ENCODE results near the gene DCTN3.

DCTN3 gene

GRCh38 chr9:34570809-34571480 lies 49.4 kb downstream of the DCTN3 start:
- TF ChIP-seq NFIC (IDR thresholded peaks at IDR 0.05) (no peak), TAF1 (IDR thresholded peaks at IDR 0.05; ENCODE audit: low read depth) (no peak), TEAD4 (IDR thresholded peaks at IDR 0.05) (no peak), EGR1 (IDR thresholded peaks at IDR 0.05) (no peak), EP300 (IDR thresholded peaks at IDR 0.05; ENCODE audit: borderline replicate concordance) (no peak), REST (IDR thresholded peaks at IDR 0.05; ENCODE audit: low read depth) (no peak), CEBPB (IDR thresholded peaks at IDR 0.05) (no peak), FOXM1 (IDR thresholded peaks at IDR 0.05; ENCODE audit: borderline replicate concordance, low read depth) (no peak), TCF12 (IDR thresholded peaks at IDR 0.05; ENCODE audit: low read depth) (no peak), USF1 (IDR thresholded peaks at IDR 0.05) (no peak), RAD21 (IDR thresholded peaks at IDR 0.05; ENCODE audit: low read depth) (no peak), ZBTB7A (IDR thresholded peaks at IDR 0.05; ENCODE audit: low read depth) (no peak), CREB1 (IDR thresholded peaks at IDR 0.05; ENCODE audit: low read depth) (no peak), YY1 (IDR thresholded peaks at IDR 0.05; ENCODE audit: low read depth) (no peak)
- TF ChIP-seq, protein P1, sequence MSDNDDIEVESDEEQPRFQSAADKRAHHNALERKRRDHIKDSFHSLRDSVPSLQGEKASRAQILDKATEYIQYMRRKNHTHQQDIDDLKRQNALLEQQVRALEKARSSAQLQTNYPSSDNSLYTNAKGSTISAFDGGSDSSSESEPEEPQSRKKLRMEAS (IDR thresholded peaks at IDR 0.05), result no peak

GRCh38 chr9:34570376-34570775 lies 49.9 kb downstream of the DCTN3 start:
- no peak for TF ChIP-seq USF1 (IDR thresholded peaks at IDR 0.05)
- TF ChIP-seq FOXM1 (IDR thresholded peaks at IDR 0.05; ENCODE audit: borderline replicate concordance, low read depth), result no peak
- no peak for TF ChIP-seq ZBTB7A (IDR thresholded peaks at IDR 0.05; ENCODE audit: low read depth)
- TF ChIP-seq EP300 (IDR thresholded peaks at IDR 0.05; ENCODE audit: borderline replicate concordance), result no peak
- TF ChIP-seq REST (IDR thresholded peaks at IDR 0.05; ENCODE audit: low read depth), result no peak
- TF ChIP-seq TEAD4 (IDR thresholded peaks at IDR 0.05), result no peak
- no peak for TF ChIP-seq CREB1 (IDR thresholded peaks at IDR 0.05; ENCODE audit: low read depth)
- TF ChIP-seq TAF1 (IDR thresholded peaks at IDR 0.05; ENCODE audit: low read depth), result no peak
- TF ChIP-seq TCF12 (IDR thresholded peaks at IDR 0.05; ENCODE audit: low read depth), result no peak

DNA sequence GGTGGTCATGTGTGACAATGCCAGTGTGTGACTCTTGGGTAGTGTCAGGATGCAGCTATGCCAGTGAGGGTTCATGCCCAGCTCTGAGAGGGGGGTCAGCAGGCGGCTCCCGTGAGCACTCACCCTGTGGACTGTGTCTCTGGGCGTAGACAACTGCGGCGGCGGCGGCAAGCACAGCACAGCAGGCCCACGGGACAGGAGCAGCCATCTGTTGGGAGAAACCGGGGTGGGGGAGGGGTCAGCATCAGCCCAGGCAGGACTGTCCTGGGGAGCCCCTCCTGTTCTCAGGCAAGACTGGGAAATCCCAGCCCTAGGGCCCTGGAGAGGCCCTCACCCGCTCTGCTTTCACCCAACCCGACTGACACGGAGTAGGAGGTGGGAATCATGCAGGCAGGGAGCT lies 51.5 kb downstream of the DCTN3 start:
- TF ChIP-seq CREB1 (IDR thresholded peaks at IDR 0.05; ENCODE audit: low read depth), result no peak

GRCh38 chr9:34568133-34568532 lies 52.2 kb downstream of the DCTN3 start:
- TF ChIP-seq RAD21 (IDR thresholded peaks at IDR 0.05; ENCODE audit: low read depth) (no peak), REST (IDR thresholded peaks at IDR 0.05; ENCODE audit: low read depth) (no peak), NFIC (IDR thresholded peaks at IDR 0.05) (no peak), FOXM1 (IDR thresholded peaks at IDR 0.05; ENCODE audit: borderline replicate concordance, low read depth) (no peak), CREB1 (IDR thresholded peaks at IDR 0.05; ENCODE audit: low read depth) (no peak), YY1 (IDR thresholded peaks at IDR 0.05; ENCODE audit: low read depth) (no peak), TCF12 (IDR thresholded peaks at IDR 0.05; ENCODE audit: low read depth) (no peak), EP300 (IDR thresholded peaks at IDR 0.05; ENCODE audit: borderline replicate concordance) (no peak)

GRCh38 chr9:34566972-34567371 lies 53.3 kb downstream of the DCTN3 start:
- TF ChIP-seq USF1 (IDR thresholded peaks at IDR 0.05), result no peak
- no peak for TF ChIP-seq RAD21 (IDR thresholded peaks at IDR 0.05; ENCODE audit: low read depth)
- no peak for TF ChIP-seq REST (IDR thresholded peaks at IDR 0.05; ENCODE audit: low read depth)
- TF ChIP-seq TCF12 (IDR thresholded peaks at IDR 0.05; ENCODE audit: low read depth), result no peak
- TF ChIP-seq EP300 (IDR thresholded peaks at IDR 0.05; ENCODE audit: borderline replicate concordance), result no peak

Measured in Ishikawa (cell line).